HCT116 (cell line): Measurements from ENCODE around the gene DIS3L2.

Experiments used
- CBX3 ChIP-seq: IDR thresholded peaks from 2 replicates; pipeline ENCODE4 v1.6.1; 2012; ENCODE audit warnings: low read depth
- EZH2 ChIP-seq: fragments of 200-600 bp; sonication (generic); IDR thresholded peaks from 2 replicates; pipeline ENCODE4 v1.6.1; 2017; ENCODE audit warnings: antibody characterized with exemption, mixed run types
- EZH2phosphoT487 ChIP-seq: fragments of 200-600 bp; IDR thresholded peaks from 2 replicates; pipeline ENCODE4 v1.6.1; 2018; ENCODE audit warnings: antibody characterized with exemption, borderline replicate concordance
- JUND ChIP-seq: IDR thresholded peaks from 2 replicates; pipeline ENCODE4 v1.6.1; 2012
- POLR2A ChIP-seq: IDR thresholded peaks from 2 replicates; pipeline ENCODE4 v1.7.0; 2011; ENCODE audit warnings: borderline replicate concordance; ENCODE audit not compliant: insufficient read depth, insufficient read length; ENCODE audit errors: extremely low read depth
- POLR2AphosphoS5 ChIP-seq: IDR thresholded peaks from 2 replicates; pipeline ENCODE4 v1.6.1; 2011; ENCODE audit warnings: mild to moderate bottlenecking, low read depth, low read length, moderate library complexity
- REST ChIP-seq: IDR thresholded peaks from 2 replicates; pipeline ENCODE4 v1.6.1; 2012; ENCODE audit warnings: low read depth
- SIN3A ChIP-seq: IDR thresholded peaks from 2 replicates; pipeline ENCODE4 v1.6.1; 2012; ENCODE audit warnings: low read depth
- SP1 ChIP-seq: IDR thresholded peaks from 2 replicates; pipeline ENCODE4 v1.6.1; 2012; ENCODE audit warnings: low read depth
- TCF7L2 ChIP-seq: IDR thresholded peaks from 2 replicates; pipeline ENCODE4 v1.7.0; 2011; ENCODE audit warnings: borderline replicate concordance, inconsistent platforms; ENCODE audit not compliant: insufficient read depth, insufficient read length; ENCODE audit errors: extremely low read depth
- YY1 ChIP-seq: IDR thresholded peaks from 2 replicates; pipeline ENCODE4 v1.6.1; 2011; ENCODE audit warnings: low read length, low read depth, moderate library complexity, mild to moderate bottlenecking; ENCODE audit not compliant: insufficient replicate concordance; ENCODE audit errors: extremely low read depth
- ZNF274 ChIP-seq: fragments of 200-500 bp; sonication (Bioruptor generic); IDR thresholded peaks from 2 replicates; pipeline ENCODE4 v1.6.1; 2014; ENCODE audit warnings: mild to moderate bottlenecking, low read depth, low read length, inconsistent platforms
- TF ChIP-seq, protein P1 (sequence below), 3 experiments: fragments of 200-600 bp in 1 of 3; sonication (generic) in 1 of 3; IDR thresholded peaks in 2 of 3; conservative IDR thresholded peaks in 1 of 3; 2 replicates each; pipeline ENCODE4 v1.5.1; 2012 to 2017; ENCODE audit warnings: low read depth in 2 of 3, low read length in 2 of 3, antibody characterized with exemption in 1 of 3, borderline replicate concordance in 1 of 3, control low read depth in 1 of 3, mild to moderate bottlenecking in 1 of 3, mixed read lengths in 1 of 3, mixed run types in 1 of 3, moderate library complexity in 1 of 3; ENCODE audit not compliant: insufficient read depth in 1 of 3

- TF ChIP-seq POLR2A (no peak), JUND (no peak), TCF7L2 (no peak), POLR2AphosphoS5 (no peak), EZH2 (no peak), SP1 (no peak), EZH2phosphoT487 (no peak), REST (no peak), YY1 (no peak), CBX3 (no peak), SIN3A (no peak), ZNF274 (no peak)
- TF ChIP-seq, protein P1, sequence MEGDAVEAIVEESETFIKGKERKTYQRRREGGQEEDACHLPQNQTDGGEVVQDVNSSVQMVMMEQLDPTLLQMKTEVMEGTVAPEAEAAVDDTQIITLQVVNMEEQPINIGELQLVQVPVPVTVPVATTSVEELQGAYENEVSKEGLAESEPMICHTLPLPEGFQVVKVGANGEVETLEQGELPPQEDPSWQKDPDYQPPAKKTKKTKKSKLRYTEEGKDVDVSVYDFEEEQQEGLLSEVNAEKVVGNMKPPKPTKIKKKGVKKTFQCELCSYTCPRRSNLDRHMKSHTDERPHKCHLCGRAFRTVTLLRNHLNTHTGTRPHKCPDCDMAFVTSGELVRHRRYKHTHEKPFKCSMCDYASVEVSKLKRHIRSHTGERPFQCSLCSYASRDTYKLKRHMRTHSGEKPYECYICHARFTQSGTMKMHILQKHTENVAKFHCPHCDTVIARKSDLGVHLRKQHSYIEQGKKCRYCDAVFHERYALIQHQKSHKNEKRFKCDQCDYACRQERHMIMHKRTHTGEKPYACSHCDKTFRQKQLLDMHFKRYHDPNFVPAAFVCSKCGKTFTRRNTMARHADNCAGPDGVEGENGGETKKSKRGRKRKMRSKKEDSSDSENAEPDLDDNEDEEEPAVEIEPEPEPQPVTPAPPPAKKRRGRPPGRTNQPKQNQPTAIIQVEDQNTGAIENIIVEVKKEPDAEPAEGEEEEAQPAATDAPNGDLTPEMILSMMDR (IDR thresholded peaks at IDR 0.05 in 2 of 3, conservative IDR thresholded peaks at IDR 0.05 in 1 of 3; ENCODE audit: borderline replicate concordance in 1 of 3, insufficient read depth in 1 of 3, low read depth in 2 of 3, low read length in 2 of 3), result no peak
Observed at GRCh38 chr2:232242316-232242715, 280.8 kb downstream of the DIS3L2 start.
